Ectodermal cell (in vitro differentiated cells): ENCODE measurements around the gene ZNF391.

ENCODE experiments used
- H3K27ac ChIP-seq: 2 replicates; pipeline ENCODE4 v1.7.0; 2013; ENCODE audit warnings: mild to moderate bottlenecking, low read depth, low read length; ENCODE audit not compliant: insufficient read depth, poor library complexity, severe bottlenecking
- H3K27me3 ChIP-seq: 2 replicates; pipeline ENCODE4 v1.7.0; 2013; ENCODE audit warnings: mild to moderate bottlenecking, low read length; ENCODE audit not compliant: insufficient read depth, control insufficient read depth, poor library complexity, severe bottlenecking
- H3K36me3 ChIP-seq: one replicate; pipeline ENCODE4 v1.7.0; 2013; ENCODE audit warnings: low read length; ENCODE audit not compliant: control insufficient read depth, insufficient read depth
- H3K4me1 ChIP-seq: one replicate; pipeline ENCODE4 v1.7.0; 2013; ENCODE audit warnings: low read length; ENCODE audit not compliant: control insufficient read depth, insufficient read depth
- H3K4me3 ChIP-seq: 2 replicates; pipeline ENCODE4 v1.7.0; 2013; ENCODE audit warnings: low read depth, low read length, control low read depth; ENCODE audit not compliant: insufficient read depth
- H3K9me3 ChIP-seq: 2 replicates; pipeline ENCODE4 v1.7.0; 2013; ENCODE audit warnings: mild to moderate bottlenecking, low read length, moderate library complexity; ENCODE audit not compliant: control insufficient read depth
- WGBS, 2 experiments: methylation state at CpG; one replicate each; pipeline ENCODE4 v1.1.7; 2013; ENCODE audit warnings: missing lambda C conversion rate in 2 of 2; 5-methylcytosine and 5-hydroxymethylcytosine counted together

Gene ZNF391

GRCh38 chr6:27383011-27383410, 5.5 kb upstream of the ZNF391 start:
- WGBS, 2 experiments, result 60 to 65% methylated on average over 3 of the region's 4 CpGs

DNA sequence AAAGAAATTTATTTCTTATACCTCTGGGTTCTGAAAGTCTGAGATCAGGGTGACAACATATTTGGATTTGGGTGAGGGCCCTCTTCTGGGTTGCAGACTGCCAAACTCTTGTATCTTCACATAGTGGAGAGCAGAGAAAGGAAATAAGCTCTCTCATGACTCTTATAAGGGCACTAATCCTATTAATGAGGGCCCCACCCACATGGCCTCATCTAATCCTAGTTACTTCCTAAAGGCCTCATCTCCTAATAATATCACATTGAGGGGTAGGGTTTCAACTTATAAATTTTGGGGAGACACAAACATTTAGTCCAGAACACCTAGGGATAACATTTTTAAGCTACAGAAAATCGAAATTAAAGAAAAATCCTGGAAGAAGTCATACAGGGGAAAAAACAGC, 5.1 kb upstream of the ZNF391 start:
- no peak overlapping the region for H3K4me3 ChIP-seq
- H3K4me1 ChIP-seq, result no peaks in the 10 kb centered on the region
- H3K36me3 ChIP-seq, result no peaks in the 10 kb centered on the region
- no peaks in the 10 kb centered on the region for H3K9me3 ChIP-seq
- WGBS, 2 experiments, result 89% methylated on average over 1 of the region's 1 CpG; no CpG with 5 or more reads in 1 of the 2 experiments
- H3K27ac ChIP-seq, result no peak overlapping the region
- H3K27me3 ChIP-seq, result no peaks in the 10 kb centered on the region

More at GRCh38 chr6:27383011-27383410, 5.5 kb upstream of the ZNF391 start:
- H3K36me3 ChIP-seq, result no peaks in the 10 kb centered on the region
- no peaks in the 10 kb centered on the region for H3K9me3 ChIP-seq
- no peak overlapping the region for H3K4me3 ChIP-seq
- H3K27ac ChIP-seq, result no peak overlapping the region
- no peaks in the 10 kb centered on the region for H3K4me1 ChIP-seq
- no peaks in the 10 kb centered on the region for H3K27me3 ChIP-seq

DNA sequence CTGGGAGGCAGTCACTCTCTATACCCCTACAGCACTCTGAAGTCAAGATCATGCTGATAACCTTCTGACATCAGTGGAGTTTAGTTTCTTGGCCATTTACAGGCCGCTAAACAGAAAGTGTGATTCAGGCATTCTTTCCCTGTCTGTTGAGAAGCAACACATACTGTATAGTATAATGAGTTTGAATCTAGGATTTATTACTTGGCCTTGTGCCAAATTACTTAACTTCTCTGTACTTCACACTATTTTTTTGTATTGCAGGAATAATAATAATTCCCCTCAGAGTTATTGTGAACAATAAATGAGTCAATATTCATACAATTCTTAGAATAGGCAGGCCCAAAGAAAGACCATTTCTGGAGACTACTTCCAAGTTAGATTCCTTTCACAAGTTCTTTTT, 4.1 kb downstream of the ZNF391 start:
- Histone ChIP-seq H3K9me3 (no peaks in the 10 kb centered on the region), H3K27me3 (no peaks in the 10 kb centered on the region), H3K4me1 (no peaks in the 10 kb centered on the region), H3K36me3 (peaks cover 9% of the 10 kb centered on the region), H3K4me3 (no peak overlapping the region), H3K27ac (no peak overlapping the region)
- 100% methylated on average over 1 of the region's 1 CpG; no CpG with 5 or more reads in 1 of the 2 experiments for WGBS, 2 experiments

- peaks cover 2% of the 10 kb centered on the region for H3K9me3 ChIP-seq
Observed at GRCh38 chr6:27394073-27394472, 5.5 kb downstream of the ZNF391 start.

DNA sequence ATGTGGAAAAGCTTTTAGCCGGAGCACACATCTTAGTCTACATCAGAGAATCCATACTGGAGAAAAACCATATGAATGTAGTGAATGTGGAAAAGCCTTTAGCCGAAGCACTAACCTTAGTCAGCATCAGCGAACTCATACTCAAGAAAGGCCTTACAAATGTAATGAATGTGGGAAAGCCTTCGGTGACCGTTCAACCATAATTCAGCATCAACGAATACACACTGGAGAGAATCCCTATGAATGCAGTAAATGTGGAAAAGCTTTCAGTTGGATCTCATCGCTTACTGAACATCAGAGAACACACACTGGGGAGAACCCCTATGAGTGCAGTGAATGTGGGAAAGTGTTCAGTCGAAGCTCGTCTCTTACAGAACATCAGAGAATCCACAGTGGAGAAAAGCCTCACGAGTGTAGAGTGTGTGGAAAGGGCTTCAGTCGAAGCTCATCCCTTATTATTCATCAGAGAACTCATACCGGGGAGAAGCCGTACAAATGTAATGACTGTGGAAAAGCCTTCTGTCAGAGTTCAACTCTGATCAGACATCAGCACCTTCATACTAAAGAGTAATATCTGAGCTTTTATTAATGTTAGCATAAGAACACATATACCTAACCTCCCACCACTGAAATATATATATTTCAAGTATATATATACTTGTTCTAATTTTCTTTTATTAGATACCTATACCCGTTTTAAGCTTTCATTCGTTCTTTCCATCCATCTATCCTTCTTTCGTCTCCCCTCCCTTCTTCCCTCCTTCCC, 12.5 kb downstream of the ZNF391 start:
- Histone ChIP-seq H3K27ac (no peak overlapping the region), H3K9me3 (peaks cover 9% of the 10 kb centered on the region), H3K27me3 (no peaks in the 10 kb centered on the region), H3K4me1 (no peaks in the 10 kb centered on the region), H3K4me3 (no peak overlapping the region), H3K36me3 (peaks cover 31% of the 10 kb centered on the region)
- WGBS, 2 experiments, result 96% methylated on average over 15 to 16 of the region's 16 CpGs

More at GRCh38 chr6:27394073-27394472, 5.5 kb downstream of the ZNF391 start:
- no peaks in the 10 kb centered on the region for H3K4me1 ChIP-seq
- no peak overlapping the region for H3K27ac ChIP-seq
- H3K27me3 ChIP-seq, result no peaks in the 10 kb centered on the region
- peaks cover 20% of the 10 kb centered on the region for H3K36me3 ChIP-seq
- WGBS, 2 experiments, result 95 to 96% methylated on average over 1 of the region's 1 CpG
- H3K4me3 ChIP-seq, result no peak overlapping the region

- WGBS, 2 experiments, result 88 to 93% methylated on average over 3 of the region's 3 CpGs
- H3K36me3 ChIP-seq, result peaks cover 2% of the 10 kb centered on the region
- no peaks in the 10 kb centered on the region for H3K27me3 ChIP-seq
- no peak overlapping the region for H3K4me3 ChIP-seq
- peaks cover 7% of the 10 kb centered on the region for H3K9me3 ChIP-seq
- no peaks in the 10 kb centered on the region for H3K4me1 ChIP-seq
- no peak overlapping the region for H3K27ac ChIP-seq
Observed at GRCh38 chr6:27406085-27406484, 17.5 kb downstream of the ZNF391 start.

GRCh38 chr6:27407153-27407814, 18.7 kb downstream of the ZNF391 start:
- WGBS, 2 experiments, result 88 to 89% methylated on average over 6 to 8 of the region's 8 CpGs
- Histone ChIP-seq H3K27ac (no peak overlapping the region), H3K4me3 (no peak overlapping the region), H3K9me3 (peaks cover 4% of the 10 kb centered on the region), H3K27me3 (no peaks in the 10 kb centered on the region), H3K4me1 (no peaks in the 10 kb centered on the region), H3K36me3 (no peaks in the 10 kb centered on the region)

- Histone ChIP-seq H3K4me3 (no peak overlapping the region), H3K27me3 (no peaks in the 10 kb centered on the region), H3K4me1 (no peaks in the 10 kb centered on the region), H3K36me3 (no peaks in the 10 kb centered on the region), H3K27ac (no peak overlapping the region), H3K9me3 (no peaks in the 10 kb centered on the region)
- WGBS, 2 experiments, result 92 to 94% methylated on average over 4 of the region's 4 CpGs
Observed at GRCh38 chr6:27414300-27414699, 25.7 kb downstream of the ZNF391 start.

DNA sequence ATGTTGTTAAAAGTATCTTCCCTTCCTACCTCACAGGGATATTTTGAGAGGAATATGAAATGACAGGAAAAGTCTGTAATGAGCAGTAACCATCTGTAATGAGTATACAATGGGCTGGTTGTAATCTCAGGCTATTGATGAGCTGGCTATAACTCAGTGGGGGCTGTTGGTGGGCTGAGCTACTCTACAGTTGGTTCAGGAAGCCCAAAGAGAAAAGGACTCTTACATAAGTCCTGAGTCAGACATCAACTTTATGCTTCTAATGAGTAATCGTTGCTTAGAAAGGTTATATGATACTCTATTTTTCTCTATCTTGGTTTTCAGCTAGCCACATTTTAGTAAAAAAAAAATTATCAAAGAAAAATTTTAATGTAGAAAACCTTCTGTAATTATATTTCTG, 26.4 kb downstream of the ZNF391 start:
- Histone ChIP-seq H3K4me3 (no peak overlapping the region), H3K9me3 (no peaks in the 10 kb centered on the region), H3K36me3 (no peaks in the 10 kb centered on the region), H3K27ac (no peak overlapping the region), H3K4me1 (no peaks in the 10 kb centered on the region), H3K27me3 (no peaks in the 10 kb centered on the region)
- WGBS, 2 experiments, result 100% methylated on average over 1 of the region's 1 CpG; no CpG with 5 or more reads in 1 of the 2 experiments

DNA sequence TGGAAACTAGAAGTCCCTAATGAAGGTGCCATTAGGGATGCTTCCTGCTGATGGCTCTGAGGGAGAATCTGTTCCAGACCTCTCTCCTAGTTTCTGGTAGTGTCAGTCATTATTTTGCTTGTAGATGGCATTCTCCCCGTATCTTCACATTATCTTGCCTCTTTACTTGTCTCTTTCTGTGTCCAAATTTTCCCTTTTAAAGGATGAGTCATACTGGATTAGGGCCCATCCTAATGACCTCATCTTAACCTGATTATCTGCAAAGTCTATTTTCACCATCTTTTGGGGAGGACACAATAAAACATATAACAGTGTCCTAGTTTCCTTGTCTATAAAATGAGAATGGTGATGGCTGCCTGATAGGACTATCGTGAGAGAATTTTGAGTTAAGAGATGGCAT, 27.3 kb downstream of the ZNF391 start:
- H3K27me3 ChIP-seq, result no peaks in the 10 kb centered on the region
- no peak overlapping the region for H3K4me3 ChIP-seq
- WGBS, 2 experiments, result 82 to 86% methylated on average over 1 to 2 of the region's 2 CpGs
- H3K4me1 ChIP-seq, result no peaks in the 10 kb centered on the region
- no peak overlapping the region for H3K27ac ChIP-seq
- no peaks in the 10 kb centered on the region for H3K9me3 ChIP-seq
- no peaks in the 10 kb centered on the region for H3K36me3 ChIP-seq
